NCI-H2171 treated with DMSO at 0.1 percent for 48 hours (cell line): Measurements from ENCODE around the gene PLCL2.
"Not testable (repeated sequence)": the region's sequence is repeated elsewhere in the genome, so short reads cannot be mapped to it uniquely, and the experiment has no call there.

Experiments
- DNase-seq: peaks from one replicate; lab custom pipeline; 2025; lab: John Stamatoyannopoulos, UW

The PLCL2 gene

DNA sequence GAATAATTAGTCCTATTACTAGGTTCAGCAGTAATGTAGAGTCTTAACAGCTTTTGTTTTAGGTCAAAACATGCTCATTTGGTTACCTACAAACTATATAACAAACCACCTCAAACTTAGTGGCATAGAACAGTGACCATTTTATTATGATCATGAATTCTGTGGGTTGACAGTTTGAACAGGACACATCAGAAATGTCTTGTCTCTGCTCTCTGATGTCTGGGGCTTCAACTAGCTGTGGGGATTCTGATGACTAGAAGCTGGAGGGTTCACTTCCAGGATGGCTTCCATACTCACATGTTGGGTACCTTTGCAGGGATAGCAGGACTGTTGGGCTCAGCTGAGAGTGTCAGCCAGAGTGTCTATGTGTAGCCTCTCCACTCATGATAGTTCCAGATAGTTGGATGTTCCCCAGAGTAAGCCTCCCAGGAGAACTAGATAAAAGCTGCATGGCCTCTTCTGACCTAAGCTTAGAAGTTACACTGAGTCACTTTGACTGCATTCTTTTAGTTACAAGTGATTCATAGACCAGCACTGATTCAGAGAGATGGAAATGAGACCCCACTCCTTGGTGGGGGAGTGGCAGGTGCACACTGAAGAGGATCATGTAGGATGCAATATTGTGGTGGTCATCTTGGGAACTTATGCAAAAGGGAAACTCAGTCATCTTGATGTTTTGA is 32.6 kb downstream of the PLCL2 start:
- no peak for DNase-seq

DNA sequence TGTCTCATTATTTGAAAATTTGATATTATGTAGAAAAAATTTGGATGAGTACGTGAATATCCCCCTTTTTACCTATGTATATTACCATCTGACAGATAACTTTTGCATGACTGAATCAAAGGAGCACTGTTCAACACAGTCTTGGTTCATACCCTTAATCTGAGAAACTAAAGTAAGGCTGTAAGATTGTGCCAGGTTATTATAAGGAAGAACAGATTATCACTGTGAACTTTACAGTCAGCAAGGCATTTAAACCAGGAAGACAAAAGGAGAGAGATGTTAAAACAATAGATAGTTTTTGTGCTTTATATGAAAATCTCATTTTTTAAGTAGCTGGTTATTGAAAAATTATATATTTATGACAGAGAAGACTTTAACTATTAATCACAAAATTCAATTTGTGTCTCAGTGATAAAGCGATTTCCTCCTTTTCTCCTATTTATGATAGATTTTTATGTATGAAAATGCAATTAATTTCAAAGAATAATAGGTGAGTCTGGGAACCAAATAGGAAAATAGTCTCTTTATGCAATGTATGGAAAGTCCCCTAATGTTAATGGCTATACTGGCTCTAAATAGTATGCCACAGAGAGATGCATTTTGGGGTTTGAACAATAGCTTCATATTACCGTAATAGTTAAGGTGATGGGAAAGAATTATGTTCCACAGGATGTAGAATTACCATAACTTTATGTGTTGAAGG is 33.4 kb downstream of the PLCL2 start:
- DNase-seq, result no peak

DNA sequence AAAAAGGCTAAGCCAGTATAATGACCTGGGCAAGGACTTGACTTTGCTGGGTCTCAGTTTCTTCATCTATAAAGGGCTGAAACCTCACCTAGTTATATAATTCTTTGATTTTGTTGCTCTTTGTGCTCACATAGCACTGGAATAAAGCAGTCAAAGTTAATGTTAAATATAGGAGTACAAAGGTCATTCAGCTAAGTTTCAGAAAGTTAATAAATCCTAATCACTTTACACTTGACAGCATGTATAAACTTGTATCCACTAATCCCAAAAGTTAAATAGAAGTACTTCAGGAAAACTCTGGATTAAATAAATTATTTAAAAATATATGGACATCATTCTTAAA is 33.9 kb downstream of the PLCL2 start:
- DNase-seq, result no peak

DNA sequence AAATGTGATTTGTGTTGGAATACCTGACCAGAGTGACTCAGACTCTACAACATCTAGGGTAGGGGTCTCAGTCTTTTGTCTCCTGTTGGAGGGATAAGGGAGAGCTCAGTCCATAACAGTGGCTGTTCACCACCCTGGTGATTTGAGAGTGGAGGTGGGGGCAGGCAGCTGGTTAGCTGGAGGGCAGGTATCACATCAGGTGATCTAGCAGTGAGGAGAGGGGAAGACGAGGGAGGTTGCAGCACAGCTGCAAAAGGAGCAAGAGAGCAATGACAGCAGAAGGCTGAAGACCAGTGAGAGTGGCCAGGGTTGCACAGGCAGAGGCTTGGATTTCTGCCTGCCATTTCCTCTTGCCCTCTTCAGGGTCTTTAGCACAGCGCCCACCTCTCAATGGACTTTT is 38.4 kb downstream of the PLCL2 start:
- no peak for DNase-seq

DNA sequence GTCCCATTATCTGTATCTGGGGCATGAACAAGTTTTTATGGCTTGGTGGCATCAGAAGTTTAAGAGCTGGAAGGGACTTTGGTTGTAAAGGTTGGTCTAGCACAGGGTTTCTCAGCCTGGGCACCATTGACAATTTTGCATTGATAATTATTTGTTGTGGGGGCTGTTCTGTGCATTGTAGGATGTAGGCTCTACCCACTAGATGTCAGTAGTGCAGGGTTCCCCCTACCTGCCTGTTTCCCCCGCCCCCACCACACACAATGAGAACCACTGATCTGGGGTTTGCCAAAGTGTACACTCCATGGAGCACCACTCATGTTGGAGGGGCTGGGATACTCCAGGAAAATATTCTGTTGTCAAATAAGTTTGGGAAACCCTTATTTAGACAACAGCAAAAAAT is 42.7 kb downstream of the PLCL2 start:
- no peak for DNase-seq

DNA sequence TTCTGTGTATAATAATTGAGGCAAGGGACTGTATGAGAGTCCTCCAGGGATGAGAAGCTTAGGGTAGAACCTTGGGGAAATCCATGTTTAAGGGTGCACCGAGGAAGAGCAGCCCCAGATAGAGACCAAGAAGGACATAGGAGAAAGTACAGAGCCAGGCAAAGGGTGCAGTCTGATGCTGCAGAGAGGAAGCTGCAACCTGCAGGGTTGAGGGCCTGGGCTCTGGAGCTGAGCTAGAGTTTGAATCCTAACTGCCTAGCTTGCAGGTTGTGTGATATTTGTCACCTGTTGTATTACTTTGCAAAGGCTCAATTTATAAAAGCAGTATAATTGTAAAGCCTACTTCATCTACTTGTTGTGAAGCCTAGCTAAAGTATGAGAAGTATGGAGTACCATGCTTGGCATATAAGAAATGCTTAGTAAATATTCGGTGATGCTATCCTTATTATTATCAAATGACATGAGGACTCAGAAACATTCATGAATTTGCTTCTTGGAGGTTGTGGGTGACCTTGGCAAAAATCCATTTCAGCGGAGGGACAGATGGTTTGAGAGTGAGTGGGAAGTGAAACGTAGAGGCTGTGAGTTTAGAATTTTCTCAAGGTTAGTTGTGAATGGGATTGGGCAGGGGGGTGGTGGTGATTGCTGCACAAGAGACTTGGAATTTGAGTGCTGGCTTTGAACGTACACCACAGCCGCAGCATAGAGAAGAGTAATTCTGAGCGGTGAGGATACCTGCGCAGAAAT is 43.8 kb downstream of the PLCL2 start:
- peak; percentile 22 for DNase-seq

DNA sequence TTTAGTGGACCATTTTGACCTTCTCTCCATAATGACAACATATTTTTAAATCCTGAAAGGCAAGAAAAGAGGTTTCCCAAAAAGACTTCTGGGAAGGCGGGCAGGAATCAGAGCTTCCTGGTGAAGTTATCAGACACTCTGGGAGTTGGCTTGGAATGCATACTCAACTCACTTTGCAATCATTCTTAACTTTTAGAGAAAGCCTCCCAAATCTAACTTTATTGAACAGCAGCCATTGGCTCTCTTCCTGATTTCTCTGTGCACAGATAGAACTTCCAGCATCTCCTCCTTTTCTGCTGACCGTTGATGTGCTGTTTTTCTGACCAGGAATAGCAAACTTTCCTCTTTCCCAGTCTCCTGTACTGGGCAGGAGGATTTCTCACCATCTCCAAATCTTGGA is 44.6 kb downstream of the PLCL2 start:
- DNase-seq, result no peak

DNA sequence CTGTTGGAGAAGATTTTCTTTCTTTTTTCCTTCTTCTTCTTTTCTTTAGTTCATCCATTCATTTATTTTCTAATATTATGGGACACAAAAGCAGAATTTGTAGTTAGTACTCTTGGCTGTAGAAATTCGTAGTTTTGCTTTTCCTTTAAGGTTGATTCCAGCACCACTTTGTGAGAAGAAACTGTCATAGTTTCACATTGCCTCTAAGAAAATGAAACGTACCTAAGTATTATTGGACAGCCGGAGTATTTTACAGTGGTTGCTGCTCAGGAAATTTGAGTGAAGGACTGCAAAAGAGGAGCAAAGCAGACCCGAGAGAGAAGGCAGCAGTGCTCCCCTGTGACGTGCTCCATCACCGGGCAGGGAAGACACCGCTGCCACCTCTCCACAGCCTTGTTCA is 48.1 kb downstream of the PLCL2 start:
- no peak for DNase-seq

DNA sequence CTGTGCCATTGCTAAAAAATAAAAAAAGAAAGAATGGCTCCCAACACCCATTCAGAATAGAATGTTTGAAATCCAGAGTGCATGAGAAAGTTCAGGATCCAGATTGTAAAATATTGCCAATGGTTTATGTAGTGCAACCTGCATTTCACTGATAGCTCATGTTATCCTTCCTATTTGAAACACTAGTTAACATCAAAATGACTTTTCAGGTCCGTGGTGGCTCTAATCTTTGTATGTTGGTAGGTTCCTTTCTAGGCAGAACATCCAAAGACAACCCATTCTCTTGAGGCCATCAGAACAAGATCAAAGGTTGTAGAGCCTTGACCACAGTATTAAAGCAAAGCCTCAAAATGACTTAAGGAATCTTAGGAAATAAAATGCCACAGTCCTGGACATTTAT is 51.0 kb downstream of the PLCL2 start:
- DNase-seq, result no peak

DNA sequence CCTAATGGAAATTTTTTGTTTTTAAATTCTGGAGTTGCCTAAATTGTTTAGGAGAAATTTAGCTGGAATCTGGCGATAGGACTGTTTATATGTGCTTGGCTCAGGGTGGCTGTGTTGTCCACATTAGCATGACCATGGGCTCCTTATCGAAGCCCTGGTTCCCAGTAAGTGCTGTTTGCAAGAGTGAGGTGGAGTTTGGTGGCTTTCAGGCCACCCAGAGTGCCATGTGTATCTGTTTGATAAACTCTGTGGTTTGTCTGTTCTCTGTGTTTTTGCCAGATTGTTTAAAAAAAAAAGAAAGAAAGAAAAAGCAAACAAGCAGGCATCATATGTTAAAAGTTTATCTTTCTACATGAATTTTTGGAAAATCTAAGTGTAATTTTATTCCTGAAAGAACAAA is 51.5 kb downstream of the PLCL2 start:
- no peak for DNase-seq

DNA sequence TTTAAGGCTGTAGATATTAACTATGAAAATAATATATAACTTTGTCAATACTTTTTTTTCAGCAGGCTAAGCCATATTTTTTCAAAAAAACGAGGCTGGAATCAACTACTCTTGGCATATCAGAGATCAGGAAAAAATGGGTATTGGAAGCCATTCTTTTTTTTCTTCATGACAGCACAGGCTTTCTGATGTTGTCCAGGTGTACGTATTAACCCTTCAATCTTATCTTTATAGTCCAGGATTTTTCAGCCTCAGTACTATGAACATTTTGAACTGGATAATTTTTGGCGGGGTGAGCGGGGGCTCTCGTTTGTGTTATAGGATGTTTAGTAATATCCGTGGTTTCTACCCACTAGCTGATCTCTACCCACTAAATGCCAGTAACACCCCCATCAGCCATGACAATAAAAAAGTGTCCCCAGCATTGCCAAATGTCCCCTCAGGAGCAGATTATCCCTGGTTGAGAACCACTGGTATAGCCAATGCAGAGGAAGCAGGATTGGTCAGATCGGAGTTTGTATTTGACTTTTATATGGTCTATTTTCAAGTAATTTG is 52.0 kb downstream of the PLCL2 start:
- no peak for DNase-seq

DNA sequence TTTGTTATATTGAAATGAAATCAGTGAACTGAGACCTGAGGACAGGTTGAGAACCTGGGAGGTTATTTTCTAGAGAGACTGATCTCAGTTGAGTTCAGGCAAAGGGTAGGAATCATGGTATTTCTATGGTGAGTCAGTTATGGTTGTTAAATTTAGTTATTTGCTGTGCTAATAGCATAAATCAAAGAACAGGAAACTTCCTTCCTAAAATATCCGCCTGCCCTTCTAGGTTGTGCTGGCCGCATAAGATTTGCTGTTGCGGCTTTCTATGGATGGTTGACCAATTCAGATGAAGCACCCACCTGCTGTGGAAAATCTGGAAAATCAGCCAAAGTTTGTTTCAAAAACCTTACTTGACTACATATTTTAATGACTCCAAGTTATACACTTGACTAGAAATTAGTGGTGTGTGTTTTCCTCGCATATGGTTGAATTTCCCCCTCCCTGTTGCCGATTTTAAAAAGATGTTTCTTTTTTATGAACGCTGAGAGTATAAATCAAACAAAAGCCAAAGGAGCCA is 52.6 kb downstream of the PLCL2 start:
- DNase-seq, result no peak

DNA sequence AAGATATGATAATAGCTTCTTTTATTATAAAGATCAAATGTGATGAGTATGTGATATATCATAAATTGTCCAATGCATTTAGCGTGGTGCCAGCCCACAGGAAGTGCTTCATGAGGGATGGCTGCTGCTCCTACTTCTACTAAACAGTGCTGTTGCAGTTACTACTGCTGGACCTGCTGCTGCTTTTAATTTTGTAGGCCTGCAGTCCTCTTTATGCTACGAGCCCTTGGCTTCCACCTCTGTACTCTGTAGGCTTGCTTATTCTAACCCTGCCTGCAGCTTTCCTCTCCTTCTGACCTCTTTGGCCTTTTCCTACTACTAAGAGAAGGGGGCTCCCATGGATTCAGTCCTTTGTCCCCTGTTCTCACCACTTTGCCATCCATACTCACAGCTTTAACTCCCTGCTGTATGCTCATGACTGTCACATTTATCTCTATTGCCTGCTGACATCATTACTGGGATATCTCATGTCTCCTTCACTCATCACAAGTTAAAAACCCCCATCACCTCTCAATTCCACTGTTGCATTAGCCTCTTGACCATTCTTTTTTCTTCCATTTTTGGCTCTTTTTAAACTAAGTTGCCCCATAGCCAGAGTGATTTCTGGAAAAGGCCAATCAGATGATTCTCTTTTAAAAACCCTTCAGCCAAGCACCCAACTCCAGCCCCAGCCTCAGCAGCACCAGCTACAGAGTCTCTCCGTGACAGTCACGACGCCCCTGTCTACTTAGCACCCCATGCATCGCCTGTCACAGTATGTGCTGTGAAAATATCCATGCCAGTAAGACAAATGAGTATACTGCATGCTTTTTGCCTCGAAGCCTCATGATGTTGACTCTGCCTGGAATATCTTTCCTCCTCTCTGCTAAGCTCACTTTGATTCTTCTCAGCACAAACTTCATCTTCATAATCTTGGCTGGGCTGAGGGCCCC is 56.3 kb downstream of the PLCL2 start:
- DNase-seq, result no peak

DNA sequence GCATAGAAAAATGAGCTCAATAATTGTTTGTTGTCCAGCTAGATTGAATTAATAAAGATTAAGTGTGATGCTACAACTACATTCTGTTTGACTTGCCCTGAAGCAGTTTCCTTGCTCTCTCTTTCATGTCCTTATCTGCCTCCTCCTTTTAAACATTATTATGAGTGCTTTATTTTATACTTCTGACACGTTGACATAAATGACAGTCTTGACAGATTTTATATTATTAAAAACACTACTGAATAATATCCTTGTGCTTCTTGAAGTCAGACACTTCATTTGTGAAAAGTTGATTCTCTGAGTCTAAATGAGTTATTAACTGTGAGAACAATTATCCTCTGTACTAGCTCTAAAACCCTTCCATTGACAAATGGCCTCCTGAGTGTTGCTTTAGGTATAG is 58.2 kb downstream of the PLCL2 start:
- no peak for DNase-seq

DNA sequence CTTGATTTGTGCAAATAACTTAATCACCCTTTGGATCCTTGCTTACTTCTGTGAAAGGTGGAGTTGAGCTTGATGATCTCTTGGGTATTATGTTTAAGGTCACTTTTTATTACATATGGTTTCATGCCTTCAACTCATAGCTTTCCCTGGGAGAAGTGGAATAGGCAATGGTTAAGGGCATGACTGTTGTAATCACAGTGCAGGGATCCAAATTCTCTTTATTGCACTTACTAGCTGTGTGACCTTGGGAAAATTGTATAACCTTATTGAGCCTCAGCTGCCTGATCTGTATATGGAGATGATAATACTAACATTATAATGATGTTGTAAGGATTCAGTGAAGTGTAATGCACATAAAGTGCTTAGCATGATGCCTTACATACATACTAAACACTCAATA is 59.1 kb downstream of the PLCL2 start:
- DNase-seq, result no peak

DNA sequence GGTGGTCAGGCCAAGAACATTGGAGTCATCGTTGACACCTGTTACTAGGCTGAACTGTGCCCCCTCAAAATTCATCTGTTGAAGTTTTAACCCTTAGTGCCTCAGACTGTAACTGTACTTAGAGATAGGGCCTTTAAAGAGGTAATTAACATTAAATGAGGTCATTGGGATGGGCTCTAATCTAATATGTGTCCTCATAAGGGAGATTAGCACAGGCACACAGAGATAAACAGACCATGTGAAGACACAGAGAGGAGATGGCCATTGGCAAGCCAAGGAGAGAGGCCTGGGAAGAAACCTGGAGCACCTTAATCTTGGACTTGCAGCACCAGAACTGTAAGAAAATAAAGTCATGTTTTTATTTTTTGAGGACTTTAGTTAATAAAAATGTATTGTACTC is 59.6 kb downstream of the PLCL2 start:
- no peak for DNase-seq

DNA sequence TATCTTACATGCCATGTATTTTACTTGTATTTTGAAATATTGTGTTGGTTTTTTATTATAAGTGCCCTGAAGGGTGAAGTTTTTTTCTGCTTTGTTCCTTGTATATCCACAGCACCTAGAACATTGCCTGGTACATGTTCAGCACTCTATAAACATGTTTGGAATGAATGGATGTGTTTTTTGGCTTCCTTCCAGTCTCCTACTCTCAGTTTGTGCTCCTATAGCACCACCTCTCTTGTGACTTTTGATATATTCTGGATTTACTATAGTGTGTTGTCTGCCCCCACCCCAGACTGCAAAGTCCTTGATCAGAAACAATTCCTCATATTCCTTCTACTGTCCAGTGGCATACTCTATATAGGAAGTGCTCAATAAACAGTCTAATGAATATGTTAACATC is 60.6 kb downstream of the PLCL2 start:
- peak; percentile 1 for DNase-seq

DNA sequence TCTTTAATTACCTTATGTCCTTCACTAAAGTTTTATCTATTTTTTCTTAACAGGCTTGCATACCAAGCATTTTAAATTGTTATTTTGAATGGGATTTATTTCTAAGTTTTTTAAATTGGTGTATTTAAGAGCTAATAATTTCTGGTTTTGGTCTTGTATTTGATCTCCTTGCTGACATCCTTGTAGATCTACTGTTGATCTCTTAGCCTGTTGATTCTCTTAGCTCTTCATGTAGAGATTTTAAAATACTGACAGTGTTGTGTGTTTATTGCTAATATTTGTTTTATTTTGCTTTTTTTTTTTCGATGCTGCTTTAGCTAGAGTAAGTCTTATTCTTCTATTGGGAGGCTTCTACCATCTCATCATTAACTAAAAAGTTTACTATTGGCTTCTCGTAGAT is 65.5 kb downstream of the PLCL2 start:
- no peak for DNase-seq

DNA sequence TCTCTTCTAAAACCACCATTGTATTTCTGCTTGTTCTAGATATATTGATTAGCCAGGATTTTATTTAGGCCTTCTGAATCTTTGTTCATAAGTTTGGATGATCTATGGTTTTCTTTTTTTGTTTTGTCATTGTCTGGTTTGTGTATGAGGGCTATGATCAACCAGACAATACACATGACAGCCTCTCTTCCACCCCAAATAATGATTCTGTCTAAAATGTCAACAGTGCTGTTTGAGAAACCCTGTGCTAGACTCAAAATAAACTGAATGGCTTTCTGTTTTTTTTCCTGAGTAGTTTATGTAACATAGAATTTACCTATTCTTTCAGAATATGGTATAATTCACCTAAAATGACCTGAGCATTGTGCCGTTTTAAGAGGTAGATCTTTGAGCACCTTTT is 66.1 kb downstream of the PLCL2 start:
- DNase-seq, result no peak

DNA sequence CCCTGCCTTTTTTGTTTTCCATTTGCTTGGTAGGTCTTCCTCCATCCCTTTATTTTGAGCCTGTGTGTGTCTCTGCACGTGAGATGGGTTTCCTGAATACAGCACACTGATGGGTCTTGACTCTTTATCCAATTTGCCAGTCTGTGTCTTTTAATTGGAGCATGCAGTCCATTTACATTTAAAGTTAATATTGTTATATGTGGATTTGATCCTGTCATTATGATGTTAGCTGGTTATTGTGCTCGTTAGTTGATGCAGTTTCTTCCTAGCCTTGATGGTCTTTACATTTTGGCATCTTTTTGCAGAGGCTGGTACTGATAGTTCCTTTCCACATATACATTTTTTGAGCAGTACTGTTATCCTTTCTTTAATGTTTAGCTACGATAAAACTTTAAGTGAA is 73.1 kb downstream of the PLCL2 start:
- DNase-seq, result not testable (repeated sequence)

DNA sequence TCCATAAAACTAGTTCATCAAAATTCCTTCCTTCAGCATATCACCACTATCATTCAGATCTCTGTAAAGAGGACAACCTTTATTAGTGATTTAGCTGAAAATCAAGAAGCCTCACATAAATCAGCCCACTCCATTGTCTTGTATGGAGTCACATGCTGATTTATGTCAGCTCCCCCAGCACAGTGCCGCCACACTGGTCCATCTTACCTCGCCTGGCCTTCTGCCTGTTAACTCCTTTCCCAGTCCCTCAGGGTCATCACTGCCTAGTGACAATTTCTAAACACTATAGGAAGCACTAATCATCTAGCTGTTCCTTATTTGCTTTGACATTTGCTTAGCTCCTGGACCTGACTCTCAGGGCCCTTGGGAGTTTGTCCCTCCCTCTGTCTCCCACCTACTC is 75.4 kb downstream of the PLCL2 start:
- no peak for DNase-seq
